ENCODE data around the gene ULK4.
"Not testable (repeated sequence)": the region's sequence is repeated elsewhere in the genome, so short reads cannot be mapped to it uniquely, and the experiment has no call there.

Gene ULK4

GRCh38 chr3:41478278-41478677 lies 483.6 kb downstream of the ULK4 start:
- no peak for DNase-seq

GRCh38 chr3:41477399-41478014 lies 484.4 kb downstream of the ULK4 start:
- no peak for DNase-seq

- no peak for DNase-seq
These were observed 492.8 kb downstream of the ULK4 start for GRCh38 chr3:41469083-41469482.

GRCh38 chr3:41467481-41467880 lies 494.4 kb downstream of the ULK4 start:
- DNase-seq = no peak

GRCh38 chr3:41464858-41465257 lies 497.0 kb downstream of the ULK4 start:
- no peak for DNase-seq

GRCh38 chr3:41464401-41464800 lies 497.5 kb downstream of the ULK4 start:
- DNase-seq = no peak

- DNase-seq = no peak
These were observed 499.7 kb downstream of the ULK4 start for GRCh38 chr3:41462103-41462691.

- DNase-seq = no peak
These were observed 501.2 kb downstream of the ULK4 start for GRCh38 chr3:41460736-41461135.

GRCh38 chr3:41457176-41457575 lies 504.7 kb downstream of the ULK4 start:
- no peak for DNase-seq

GRCh38 chr3:41456162-41456561 lies 505.7 kb downstream of the ULK4 start:
- DNase-seq = no peak

- not testable (repeated sequence) for DNase-seq
These were observed 508.3 kb downstream of the ULK4 start for GRCh38 chr3:41453618-41454017.

GRCh38 chr3:41450416-41451231 lies 511.3 kb downstream of the ULK4 start:
- no peak for DNase-seq

- DNase-seq = no peak
These were observed 513.5 kb downstream of the ULK4 start for GRCh38 chr3:41448396-41448795.

- no peak for DNase-seq
These were observed 514.2 kb downstream of the ULK4 start for GRCh38 chr3:41447701-41448100.

- not testable (repeated sequence) for DNase-seq
These were observed 515.6 kb downstream of the ULK4 start for GRCh38 chr3:41446316-41446715.

- DNase-seq = no peak
These were observed 520.3 kb downstream of the ULK4 start for GRCh38 chr3:41441568-41441967.

GRCh38 chr3:41441139-41441538 lies 520.8 kb downstream of the ULK4 start:
- DNase-seq = no peak

- DNase-seq = no peak
These were observed 524.9 kb downstream of the ULK4 start for GRCh38 chr3:41436983-41437382.

GRCh38 chr3:41434781-41435180 lies 527.1 kb downstream of the ULK4 start:
- DNase-seq = no peak

- DNase-seq = no peak
These were observed 530.5 kb downstream of the ULK4 start for GRCh38 chr3:41431386-41431785.

- DNase-seq = no peak
These were observed 531.0 kb downstream of the ULK4 start for GRCh38 chr3:41430886-41431285.

GRCh38 chr3:41430391-41430790 lies 531.5 kb downstream of the ULK4 start:
- no peak for DNase-seq

- no peak for DNase-seq
These were observed 535.4 kb downstream of the ULK4 start for GRCh38 chr3:41426485-41426884.
